ENCODE results near the gene NAPB.

NAPB gene

DNA sequence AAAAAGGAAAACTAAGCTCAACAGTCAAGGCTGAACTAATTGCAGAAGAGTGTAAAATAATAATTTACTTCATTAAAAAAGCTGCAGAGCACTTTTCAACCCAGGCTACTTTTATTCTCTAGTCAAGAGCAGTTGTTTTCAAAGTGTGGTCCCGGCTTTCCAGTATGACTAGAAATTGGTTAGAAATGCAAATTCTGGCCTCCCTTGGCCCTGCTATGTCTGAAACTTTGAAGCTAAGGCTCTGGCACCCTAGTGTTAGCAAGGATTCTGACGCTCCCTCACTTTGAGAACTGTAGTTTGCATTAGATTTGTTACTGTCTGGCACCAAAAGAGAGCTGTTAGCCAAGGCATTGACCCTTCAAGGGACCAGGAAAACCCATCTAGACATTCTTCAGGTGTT is 80.2 kb downstream of the NAPB start:
- no peak for DNase-seq

DNA sequence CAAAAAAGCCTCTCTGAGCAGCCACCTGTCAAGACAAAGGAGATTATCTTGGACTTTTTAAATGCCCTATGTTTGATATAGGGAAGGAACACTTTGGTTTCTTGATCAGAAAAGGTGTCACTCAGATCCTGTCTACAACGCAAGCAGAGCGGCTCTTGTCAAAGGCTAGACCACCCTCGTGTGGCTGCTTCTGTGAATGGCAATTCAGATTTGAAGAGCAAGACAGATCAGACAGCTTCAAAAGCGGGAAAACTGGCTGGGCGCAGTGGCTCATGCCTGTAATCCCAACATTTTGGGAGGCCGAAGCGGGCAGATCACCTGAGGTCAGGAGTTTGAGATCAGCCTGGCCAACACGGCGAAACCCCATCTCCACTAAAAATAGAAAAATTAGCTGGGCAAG is 80.8 kb downstream of the NAPB start:
- peak; percentile 60 for DNase-seq

DNA sequence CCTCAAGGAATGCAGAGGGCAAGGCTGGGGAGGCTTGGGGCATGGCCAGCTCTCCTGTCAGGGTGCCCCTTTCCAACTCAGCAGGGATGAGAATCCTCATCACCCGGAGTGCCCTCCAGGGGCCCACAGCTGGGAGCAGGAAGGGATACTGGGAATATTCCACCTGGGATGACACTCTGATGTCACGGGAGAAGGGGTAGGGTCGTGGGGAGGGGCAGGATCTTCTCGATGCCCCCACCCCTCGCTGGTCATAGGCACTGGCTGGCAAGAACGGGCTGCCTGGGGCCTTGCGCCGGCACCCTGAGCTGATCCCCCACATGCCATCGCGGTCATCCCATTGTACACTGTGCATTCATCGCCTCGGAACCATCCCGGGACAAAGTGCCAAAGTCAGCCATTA is 81.3 kb downstream of the NAPB start:
- DNase-seq = no peak

DNA sequence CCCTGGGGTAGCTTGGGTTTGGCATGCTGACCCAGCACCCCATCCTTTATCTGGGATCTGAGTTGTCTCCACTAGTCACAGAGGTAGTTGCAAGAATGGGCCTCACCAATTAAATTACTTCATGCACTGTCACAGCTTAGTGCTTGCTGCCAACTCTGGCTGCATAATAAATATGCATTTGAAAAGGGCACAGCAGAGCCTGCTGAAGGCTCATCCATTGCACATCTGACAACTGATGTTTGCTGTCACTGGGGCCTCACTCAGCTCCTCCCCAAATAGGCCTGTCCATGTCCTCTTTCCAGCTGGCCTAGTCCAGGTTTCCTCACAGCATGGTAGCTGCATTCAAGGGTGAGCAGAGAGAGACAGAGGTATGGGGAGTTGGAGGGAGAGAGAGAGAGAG is 84.0 kb downstream of the NAPB start:
- no peak for DNase-seq

DNA sequence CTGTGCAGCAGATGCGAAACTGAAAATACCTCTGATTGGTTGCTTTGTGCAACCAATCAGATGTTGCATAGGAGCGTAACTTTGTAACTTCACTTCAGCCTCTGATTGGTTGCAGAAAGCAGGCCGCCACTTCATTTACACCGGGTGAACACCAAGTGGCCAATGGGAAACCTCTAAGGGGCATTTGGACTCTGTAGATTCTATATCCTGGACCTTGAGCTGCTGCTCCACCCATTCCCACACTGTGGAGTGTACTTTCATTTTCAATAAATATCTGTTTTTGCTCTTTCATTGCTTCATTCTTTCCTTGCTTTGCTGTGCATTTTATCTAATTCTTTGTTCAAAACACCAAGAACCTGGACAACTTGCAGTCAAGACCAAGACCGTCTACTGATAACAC is 84.8 kb downstream of the NAPB start:
- no peak for DNase-seq

DNA sequence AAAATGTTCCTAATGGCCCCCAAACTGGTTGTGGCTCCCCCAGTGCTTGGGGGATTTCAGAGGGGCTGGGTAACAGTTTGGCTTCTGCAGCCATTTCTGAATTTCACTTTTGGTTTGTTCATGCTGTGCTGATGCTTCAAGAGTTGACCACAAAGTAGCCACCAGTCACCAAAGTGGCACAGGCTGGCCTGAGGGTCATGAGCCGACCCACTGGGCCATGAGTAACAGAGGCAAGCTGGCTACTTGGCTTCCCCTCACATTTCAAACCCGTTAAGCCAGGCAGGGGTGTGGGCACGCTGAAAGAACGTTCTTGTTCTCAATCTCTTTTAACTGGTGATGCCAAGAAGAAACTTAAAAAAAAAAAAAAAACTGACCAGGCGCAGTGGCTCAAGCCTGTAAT is 85.8 kb downstream of the NAPB start:
- no peak for DNase-seq

DNA sequence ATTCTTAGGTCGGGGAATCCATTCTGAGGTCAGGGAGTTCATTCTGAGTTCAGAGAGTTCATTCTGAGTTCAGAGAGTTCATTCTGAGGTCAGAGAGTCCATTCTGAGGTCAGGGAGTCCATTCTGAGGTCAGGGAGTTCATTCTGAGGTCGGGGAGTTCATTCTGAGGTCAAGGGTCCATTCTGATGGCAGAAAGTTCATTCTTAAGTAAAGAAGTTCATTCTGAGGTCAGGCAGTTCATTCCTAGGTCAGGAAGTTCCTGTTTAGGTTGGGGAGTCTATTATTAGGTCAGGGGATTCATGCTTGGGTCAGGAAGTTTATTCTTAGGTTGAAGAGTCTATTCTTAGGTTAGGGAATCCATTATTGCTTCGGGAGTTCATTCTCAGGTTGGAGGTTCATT is 87.2 kb downstream of the NAPB start:
- no peak for DNase-seq

DNA sequence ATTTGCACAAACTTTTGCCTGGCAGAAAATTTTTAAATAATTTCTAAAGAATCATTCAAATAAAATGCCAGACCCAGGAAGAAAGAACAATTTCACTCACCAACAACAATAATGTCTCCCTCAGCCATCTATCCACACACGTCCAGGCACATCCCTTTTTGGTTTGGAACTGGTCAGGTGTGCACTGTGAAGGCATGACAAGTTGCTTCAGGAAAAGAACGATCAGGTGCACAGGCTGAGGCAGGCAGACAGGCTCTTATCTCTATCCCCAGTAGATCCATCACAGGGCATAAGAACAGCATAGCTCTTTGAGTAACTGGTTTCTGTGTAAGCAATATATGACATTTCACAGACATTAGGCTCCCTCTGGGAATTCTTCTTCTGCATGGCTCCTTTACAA is 88.8 kb downstream of the NAPB start:
- DNase-seq = no peak

DNA sequence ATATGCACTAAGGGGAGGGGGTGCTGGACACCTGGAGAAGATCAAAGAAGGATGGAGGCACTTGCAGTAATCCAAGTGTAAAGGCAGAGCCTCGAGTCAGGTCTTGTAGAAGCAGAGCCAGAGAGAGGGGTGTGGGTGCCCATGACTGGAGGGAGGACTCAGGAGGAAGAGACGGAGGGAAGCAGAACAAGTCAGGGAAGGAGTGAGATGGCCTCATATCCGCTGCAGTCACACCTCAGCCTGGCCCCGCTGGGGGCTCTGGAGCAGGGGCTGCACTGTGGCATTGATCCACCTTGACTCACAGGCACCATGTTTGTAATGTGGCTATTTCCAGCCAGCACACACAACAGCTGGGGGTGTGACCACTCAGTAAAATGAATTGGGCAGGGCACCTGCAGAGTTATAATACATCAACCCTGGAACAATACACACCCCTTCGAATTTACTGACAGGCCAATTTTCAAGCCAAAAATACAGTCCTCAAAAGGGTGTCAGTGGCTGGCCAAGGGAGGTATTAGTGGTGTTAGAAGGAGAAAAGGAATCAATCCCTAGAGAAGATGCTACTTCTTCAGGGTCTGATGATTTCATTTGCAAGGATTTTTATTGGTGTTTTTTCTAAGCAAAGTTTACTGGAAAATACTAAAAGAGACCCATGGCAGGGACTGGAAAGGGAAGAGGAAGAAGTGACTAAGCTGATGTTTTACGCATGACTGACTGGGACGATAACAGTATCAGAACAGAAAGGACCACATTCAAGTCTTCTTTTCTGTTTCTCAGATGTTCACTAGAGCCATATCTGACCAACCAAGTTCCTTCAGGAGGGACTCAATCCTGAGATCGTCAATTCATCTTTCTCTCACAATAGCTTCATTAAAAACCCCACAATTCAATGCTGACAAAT is 89.6 kb downstream of the NAPB start:
- no peak for DNase-seq

DNA sequence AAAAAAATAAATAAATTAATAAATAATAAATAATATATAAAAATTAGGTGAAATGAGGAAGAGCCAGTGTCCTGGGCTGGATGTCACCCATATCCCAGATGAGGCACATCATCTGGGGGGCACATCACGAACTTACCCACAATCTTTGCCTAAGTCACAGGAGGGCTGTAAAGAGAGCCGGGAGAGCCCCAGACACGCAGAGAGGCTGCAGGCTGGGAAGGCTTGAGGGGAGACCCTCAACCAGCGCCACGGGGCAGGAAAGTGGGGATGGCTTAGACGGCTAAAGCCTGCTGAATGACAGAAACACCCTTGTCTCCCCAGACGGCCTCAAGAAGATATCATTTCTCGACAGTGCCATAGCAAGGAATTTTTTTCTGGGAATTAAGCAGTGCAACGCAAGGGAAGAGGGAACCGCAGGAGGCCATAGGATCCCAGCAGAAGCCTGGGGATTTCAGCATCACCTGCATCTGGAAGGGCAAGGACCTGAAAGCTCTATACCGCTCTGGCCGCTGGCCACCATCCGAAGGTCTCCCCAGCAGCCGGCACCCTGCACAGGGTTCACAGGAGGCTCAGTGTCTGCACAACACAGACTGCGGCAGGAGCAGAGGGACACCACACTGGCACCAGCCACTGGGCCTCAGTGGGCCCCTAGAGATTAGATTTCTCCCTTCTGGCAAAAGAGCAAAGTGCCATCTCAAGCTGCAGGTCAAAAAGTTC is 93.5 kb downstream of the NAPB start:
- no peak for DNase-seq

DNA sequence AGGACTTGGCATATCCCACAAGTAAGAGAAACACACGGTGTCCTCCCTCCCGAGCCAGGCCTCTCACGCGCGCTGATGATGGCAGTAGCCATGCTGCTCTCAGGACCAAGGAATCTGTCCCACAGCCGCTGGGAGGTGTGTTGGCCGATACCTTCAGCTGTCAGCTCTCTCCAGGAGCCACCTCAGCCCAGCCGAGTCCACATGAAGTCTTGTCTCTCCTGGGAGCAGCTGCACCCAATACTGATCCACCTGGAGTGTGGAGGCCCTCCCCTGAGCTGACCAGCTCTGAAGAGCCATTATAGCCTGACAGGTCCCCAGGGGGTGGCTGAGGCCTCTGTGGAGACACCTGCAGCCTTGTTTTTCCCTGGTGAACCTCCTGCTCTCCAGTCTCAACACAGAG is 94.5 kb downstream of the NAPB start:
- DNase-seq = no peak

DNA sequence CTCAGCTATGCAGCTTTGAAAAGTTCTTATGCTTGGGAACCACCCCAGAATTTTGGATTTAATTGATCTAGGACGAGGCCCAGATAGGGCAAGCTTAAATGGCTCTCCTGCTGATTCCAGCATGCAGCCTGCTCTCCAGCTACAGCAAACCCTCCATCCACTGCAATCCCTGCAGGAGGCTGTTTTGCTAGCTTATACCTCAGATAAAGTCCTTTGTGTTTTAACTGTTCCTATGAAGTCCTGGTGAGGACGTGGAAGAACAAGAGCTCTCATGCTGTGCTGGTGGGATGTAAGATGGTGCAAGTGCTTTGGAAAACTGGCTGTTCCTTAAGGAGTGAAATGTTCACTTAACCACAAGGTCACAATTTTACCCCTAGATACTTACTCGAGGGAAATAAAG is 96.2 kb downstream of the NAPB start:
- no peak for DNase-seq
